ENCODE results near the gene FAM53B. TPM values are rescaled to one million over a fixed set of nuclear protein-coding genes. Genes with fewer than 3 reads are reported as not detected.
A peak's percentile ranks its signal among the peaks of the same experiment; 100 is the strongest.

The FAM53B gene
- total and polyA plus RNA-seq, 12 donors = 11.6 to 42.9 (median 29.1) TPM

GRCh38 chr10:124728830-124729661, 15.1 kb downstream of the FAM53B start:
- peak in 1 of 8 donors; percentile 2 for ATAC-seq
- no peak for DNase-seq

GRCh38 chr10:124728071-124728829, 15.9 kb downstream of the FAM53B start:
- DNase-seq (no peak), ATAC-seq (peak; percentile 46 to 80 (median 67))
- intact Hi-C loops (cut with DNase I) = no loop called here
- TF ChIP-seq CTCF (IDR thresholded peaks at IDR 0.05) = no peak
- H3K36me3 ChIP-seq = peaks cover 0 to 5% (median 0%) of the 10 kb centered on the region in 9 donors
- H3K27me3 ChIP-seq = no peaks in the 10 kb centered on the region
- H3K9me3 ChIP-seq = no peaks in the 10 kb centered on the region
- WGBS, 2 donors = 42 to 43% methylated on average over 14 of the region's 14 CpGs
- H3K4me1 ChIP-seq = peaks cover 49 to 100% (median 98%) of the 10 kb centered on the region in 9 donors
- peak overlapping the region; percentile 36 to 89 (median 76) for H3K27ac ChIP-seq
- H3K4me3 ChIP-seq = no peak overlapping the region

More at GRCh38 chr10:124728830-124729661, 15.1 kb downstream of the FAM53B start:
- no peaks in the 10 kb centered on the region for H3K9me3 ChIP-seq
- no peak overlapping the region for H3K4me3 ChIP-seq
- peaks cover 49 to 100% (median 98%) of the 10 kb centered on the region in 9 donors for H3K4me1 ChIP-seq
- TF ChIP-seq CTCF (IDR thresholded peaks at IDR 0.05) = no peak
- H3K27ac ChIP-seq = peak overlapping the region; percentile 24 to 89 (median 76)
- H3K27me3 ChIP-seq = no peaks in the 10 kb centered on the region
- 48 to 57% methylated on average over 8 of the region's 8 CpGs for WGBS, 2 donors
- intact Hi-C loops (cut with DNase I) = no loop called here
- H3K36me3 ChIP-seq = peaks cover 0 to 5% (median 0%) of the 10 kb centered on the region in 9 donors

GRCh38 chr10:124727361-124727960, 16.7 kb downstream of the FAM53B start:
- no peak for DNase-seq
- no peak for ATAC-seq
- no peak overlapping the region for H3K4me3 ChIP-seq

More at GRCh38 chr10:124727361-124727960, 16.7 kb downstream of the FAM53B start:
- peaks cover 0 to 5% (median 0%) of the 10 kb centered on the region in 9 donors for H3K36me3 ChIP-seq
- no peaks in the 10 kb centered on the region for H3K9me3 ChIP-seq
- intact Hi-C loops (cut with DNase I) = no loop called here
- no peak for TF ChIP-seq CTCF (IDR thresholded peaks at IDR 0.05)
- 47 to 51% methylated on average over 6 of the region's 6 CpGs for WGBS, 2 donors
- no peaks in the 10 kb centered on the region for H3K27me3 ChIP-seq
- H3K4me1 ChIP-seq = peaks cover 46 to 100% (median 98%) of the 10 kb centered on the region in 9 donors
- H3K27ac ChIP-seq = peak overlapping the region; percentile 36 to 89 (median 76)
